OCI-LY3 (cell line): ENCODE results near the gene PARN.

Source experiments
- EZH2phosphoT487 ChIP-seq: fragments of 200-600 bp; shearing (Covaris generic); IDR thresholded peaks from 2 replicates; pipeline ENCODE4 v1.6.1; 2018; ENCODE audit warnings: antibody characterized with exemption, mixed run types, low read depth
- TF ChIP-seq, protein P1 (sequence below): fragments of 200-600, 300-600 bp; sonication (generic); IDR thresholded peaks from 2 replicates; pipeline ENCODE4 v1.5.1; 2014; ENCODE audit warnings: antibody characterized with exemption, low read length, low read depth

- TF ChIP-seq, protein P1, sequence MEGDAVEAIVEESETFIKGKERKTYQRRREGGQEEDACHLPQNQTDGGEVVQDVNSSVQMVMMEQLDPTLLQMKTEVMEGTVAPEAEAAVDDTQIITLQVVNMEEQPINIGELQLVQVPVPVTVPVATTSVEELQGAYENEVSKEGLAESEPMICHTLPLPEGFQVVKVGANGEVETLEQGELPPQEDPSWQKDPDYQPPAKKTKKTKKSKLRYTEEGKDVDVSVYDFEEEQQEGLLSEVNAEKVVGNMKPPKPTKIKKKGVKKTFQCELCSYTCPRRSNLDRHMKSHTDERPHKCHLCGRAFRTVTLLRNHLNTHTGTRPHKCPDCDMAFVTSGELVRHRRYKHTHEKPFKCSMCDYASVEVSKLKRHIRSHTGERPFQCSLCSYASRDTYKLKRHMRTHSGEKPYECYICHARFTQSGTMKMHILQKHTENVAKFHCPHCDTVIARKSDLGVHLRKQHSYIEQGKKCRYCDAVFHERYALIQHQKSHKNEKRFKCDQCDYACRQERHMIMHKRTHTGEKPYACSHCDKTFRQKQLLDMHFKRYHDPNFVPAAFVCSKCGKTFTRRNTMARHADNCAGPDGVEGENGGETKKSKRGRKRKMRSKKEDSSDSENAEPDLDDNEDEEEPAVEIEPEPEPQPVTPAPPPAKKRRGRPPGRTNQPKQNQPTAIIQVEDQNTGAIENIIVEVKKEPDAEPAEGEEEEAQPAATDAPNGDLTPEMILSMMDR: peak; percentile 23; the same call in 1 of the 2 replicates
- TF ChIP-seq EZH2phosphoT487: no peak
These were observed 184.9 kb downstream of the PARN start for GRCh38 chr16:14444979-14445810.
